Measurements from ENCODE around the gene NOC3L.

- TF ChIP-seq ZNF436 (CRISPR knock-in tag; IDR thresholded peaks at IDR 0.05), result no peak
- TF ChIP-seq THRA (IDR thresholded peaks at IDR 0.05), result no peak
- no peak for TF ChIP-seq CTCF (IDR thresholded peaks at IDR 0.05 in 2 of 3, conservative IDR thresholded peaks at IDR 0.05 in 1 of 3; ENCODE audit: insufficient read depth in 2 of 3, low read depth in 1 of 3, low read length in 3 of 3)
- TF ChIP-seq ZNF133 (CRISPR knock-in tag; IDR thresholded peaks at IDR 0.05), result no peak
- TF ChIP-seq SRSF9 (IDR thresholded peaks at IDR 0.05; ENCODE audit: borderline replicate concordance, low read depth, low read length), result no peak
- TF ChIP-seq ZNF280B (CRISPR knock-in tag; IDR thresholded peaks at IDR 0.05), result no peak
- no peak for TF ChIP-seq HES1 (IDR thresholded peaks at IDR 0.05; ENCODE audit: low read depth)
- no peak for TF ChIP-seq CREM (IDR thresholded peaks at IDR 0.05; ENCODE audit: low read depth)
Measured at GRCh38 chr10:94409021-94409657, 46.4 kb upstream of the NOC3L start.
